ENCODE data around the gene ANKRD10. TPM values are rescaled to one million over a fixed set of nuclear protein-coding genes. Genes with fewer than 3 reads are reported as not detected.

ANKRD10 gene
- total RNA-seq, 2 donors from 2014 or later, result 195 to 200 TPM

GRCh38 chr13:110945928-110946570, 31.2 kb upstream of the ANKRD10 start:
- no peaks in the 10 kb centered on the region for H3K27me3 ChIP-seq (replicated peaks; ENCODE audit: insufficient read depth)
- H3K36me3 ChIP-seq, result no peaks in the 10 kb centered on the region
- no peaks in the 10 kb centered on the region for H3K4me1 ChIP-seq (ENCODE audit: control insufficient read depth in 1 of 2, low read depth in 2 of 2)
- H3K9me3 ChIP-seq, result no peaks in the 10 kb centered on the region
- no peak for DNase-seq (ENCODE audit: low spot score)
- no peak overlapping the region for H3K4me3 ChIP-seq
- TF ChIP-seq CTCF (IDR thresholded peaks at IDR 0.05), result no peak
- no peak overlapping the region for H3K27ac ChIP-seq
- no peak for ATAC-seq (ENCODE audit: insufficient number of reproducible peaks, low FRiP score, low read depth)

- no peaks in the 10 kb centered on the region for H3K4me1 ChIP-seq (ENCODE audit: control insufficient read depth in 1 of 2, low read depth in 2 of 2)
- no peak for DNase-seq (ENCODE audit: low spot score)
- H3K4me3 ChIP-seq, result no peak overlapping the region
- H3K27ac ChIP-seq, result no peak overlapping the region
- ATAC-seq (ENCODE audit: insufficient number of reproducible peaks, low FRiP score, low read depth), result no peak
- no peaks in the 10 kb centered on the region for H3K27me3 ChIP-seq (replicated peaks; ENCODE audit: insufficient read depth)
- H3K36me3 ChIP-seq, result no peaks in the 10 kb centered on the region
- TF ChIP-seq CTCF (IDR thresholded peaks at IDR 0.05), result no peak
- no peaks in the 10 kb centered on the region for H3K9me3 ChIP-seq
Measured at GRCh38 chr13:110944968-110945927, 30.4 kb upstream of the ANKRD10 start.

GRCh38 chr13:110944121-110944967, 29.5 kb upstream of the ANKRD10 start:
- DNase-seq (ENCODE audit: low spot score), result no peak
- Histone ChIP-seq H3K27me3 (replicated peaks; ENCODE audit: insufficient read depth) (no peaks in the 10 kb centered on the region), H3K36me3 (no peaks in the 10 kb centered on the region), H3K9me3 (no peaks in the 10 kb centered on the region), H3K4me3 (no peak overlapping the region), H3K4me1 (ENCODE audit: control insufficient read depth in 1 of 2, low read depth in 2 of 2) (no peaks in the 10 kb centered on the region), H3K27ac (no peak overlapping the region)
- no peak for ATAC-seq (ENCODE audit: insufficient number of reproducible peaks, low FRiP score, low read depth)
- TF ChIP-seq CTCF (IDR thresholded peaks at IDR 0.05), result peak; percentile 39

GRCh38 chr13:110942248-110942981, 27.5 kb upstream of the ANKRD10 start:
- Histone ChIP-seq H3K9me3 (no peaks in the 10 kb centered on the region), H3K27ac (no peak overlapping the region), H3K36me3 (no peaks in the 10 kb centered on the region), H3K27me3 (replicated peaks; ENCODE audit: insufficient read depth) (no peaks in the 10 kb centered on the region), H3K4me1 (ENCODE audit: control insufficient read depth in 1 of 2, low read depth in 2 of 2) (no peaks in the 10 kb centered on the region), H3K4me3 (no peak overlapping the region)
- no peak for DNase-seq (ENCODE audit: low spot score)
- no peak for TF ChIP-seq CTCF (IDR thresholded peaks at IDR 0.05)
- no peak for ATAC-seq (ENCODE audit: insufficient number of reproducible peaks, low FRiP score, low read depth)
